OCI-LY3 (cell line): Measurements from ENCODE around the gene AUTS2.

ENCODE experiments used
- H2AFZ ChIP-seq: fragments of 200-600, 300-600 bp; shearing (Covaris generic); 2 replicates; pipeline ENCODE4 v1.6.0; 2014; ENCODE audit warnings: antibody characterized with exemption, low read depth, low read length
- H3K27ac ChIP-seq: fragments of 200-600, 300-600 bp; sonication (generic); 2 replicates; pipeline ENCODE4 v1.5.1; 2014; ENCODE audit warnings: mild to moderate bottlenecking, low read length, moderate library complexity, mixed read lengths
- H3K27me3 ChIP-seq: fragments of 200-600, 300-600 bp; sonication (generic); 2 replicates; pipeline ENCODE4 v1.6.1; 2014; ENCODE audit warnings: low read depth, low read length, mixed read lengths
- H3K36me3 ChIP-seq: fragments of 200-600, 300-600 bp; sonication (generic); replicated peaks from 2 replicates; pipeline ENCODE3; 2014; ENCODE audit warnings: low read depth, low read length, mixed read lengths
- H3K4me1 ChIP-seq: fragments of 300-600, 200-600 bp; sonication (generic); 2 replicates; pipeline ENCODE4 v1.6.1; 2014; ENCODE audit warnings: low read length, mixed read lengths
- H3K4me2 ChIP-seq: fragments of 200-600, 300-600 bp; sonication (generic); 2 replicates; pipeline ENCODE4 v1.6.1; 2014; ENCODE audit warnings: low read length, mixed read lengths
- H3K4me3 ChIP-seq: fragments of 300-600, 200-600 bp; sonication (generic); 2 replicates; pipeline ENCODE4 v1.5.1; 2014; ENCODE audit warnings: antibody characterized with exemption, mild to moderate bottlenecking, low read length, moderate library complexity
- H3K79me2 ChIP-seq: fragments of 300-600, 200-600 bp; shearing (Covaris generic); 2 replicates; pipeline ENCODE4 v1.6.1; 2014; ENCODE audit warnings: mild to moderate bottlenecking, low read length, mixed read lengths
- H3K9ac ChIP-seq: fragments of 300-600, 200-600 bp; shearing (Covaris generic); 2 replicates; pipeline ENCODE4 v1.6.0; 2014; ENCODE audit warnings: mild to moderate bottlenecking, low read length, moderate library complexity
- H3K9me3 ChIP-seq: fragments of 200-600, 300-600 bp; shearing (Covaris generic); 2 replicates; pipeline ENCODE4 v1.6.1; 2014; ENCODE audit warnings: low read length, mixed read lengths; ENCODE audit not compliant: insufficient read depth
- H4K20me1 ChIP-seq: fragments of 200-600, 300-600 bp; sonication (generic); 2 replicates; pipeline ENCODE4 v1.6.1; 2016; ENCODE audit warnings: low read length, mixed read lengths; ENCODE audit not compliant: insufficient read depth
- CTCF ChIP-seq: fragments of 200-600, 300-600 bp; sonication (generic); IDR thresholded peaks from 2 replicates; pipeline ENCODE4 v1.5.1; 2014; ENCODE audit warnings: antibody characterized with exemption, low read length, low read depth
- EZH2phosphoT487 ChIP-seq: fragments of 200-600 bp; shearing (Covaris generic); IDR thresholded peaks from 2 replicates; pipeline ENCODE4 v1.6.1; 2018; ENCODE audit warnings: antibody characterized with exemption, mixed run types, low read depth

Gene AUTS2

GRCh38 chr7:70135656-70136055 is 537.4 kb downstream of the AUTS2 start:
- H3K4me3 ChIP-seq = no peak overlapping the region
- H3K27me3 ChIP-seq = no peaks in the 10 kb centered on the region
- no peak overlapping the region for H3K4me2 ChIP-seq
- TF ChIP-seq CTCF (no peak), EZH2phosphoT487 (no peak)
- H3K36me3 ChIP-seq = no peaks in the 10 kb centered on the region
- no peaks in the 10 kb centered on the region for H3K9me3 ChIP-seq
- H4K20me1 ChIP-seq = no peaks in the 10 kb centered on the region
- H3K4me1 ChIP-seq = no peaks in the 10 kb centered on the region
- H2AFZ ChIP-seq = no peak overlapping the region
- H3K27ac ChIP-seq = no peak overlapping the region
- no peak overlapping the region for H3K9ac ChIP-seq
- no peaks in the 10 kb centered on the region for H3K79me2 ChIP-seq

- Histone ChIP-seq H3K36me3 (no peaks in the 10 kb centered on the region), H3K4me2 (no peak overlapping the region), H3K9ac (no peak overlapping the region), H3K27me3 (no peaks in the 10 kb centered on the region), H3K9me3 (no peaks in the 10 kb centered on the region), H2AFZ (no peak overlapping the region), H3K4me3 (no peak overlapping the region), H3K79me2 (no peaks in the 10 kb centered on the region), H3K27ac (no peak overlapping the region), H4K20me1 (no peaks in the 10 kb centered on the region), H3K4me1 (no peaks in the 10 kb centered on the region)
- TF ChIP-seq EZH2phosphoT487 = no peak
- no peak for TF ChIP-seq CTCF
Measured at GRCh38 chr7:70137126-70137525, 538.9 kb downstream of the AUTS2 start.

- no peak overlapping the region for H3K4me2 ChIP-seq
- no peaks in the 10 kb centered on the region for H3K27me3 ChIP-seq
- no peak overlapping the region for H3K9ac ChIP-seq
- no peaks in the 10 kb centered on the region for H3K9me3 ChIP-seq
- H3K79me2 ChIP-seq = no peaks in the 10 kb centered on the region
- no peak overlapping the region for H2AFZ ChIP-seq
- no peak overlapping the region for H3K4me3 ChIP-seq
- H3K27ac ChIP-seq = no peak overlapping the region
- H3K4me1 ChIP-seq = no peaks in the 10 kb centered on the region
- no peaks in the 10 kb centered on the region for H4K20me1 ChIP-seq
- TF ChIP-seq CTCF = no peak
- TF ChIP-seq EZH2phosphoT487 = no peak
- H3K36me3 ChIP-seq = no peaks in the 10 kb centered on the region
Measured at GRCh38 chr7:70142247-70142932, 544.1 kb downstream of the AUTS2 start.

GRCh38 chr7:70143075-70144044 is 545.1 kb downstream of the AUTS2 start:
- Histone ChIP-seq H3K36me3 (no peaks in the 10 kb centered on the region), H3K4me3 (no peak overlapping the region), H3K9me3 (no peaks in the 10 kb centered on the region), H3K9ac (no peak overlapping the region), H3K4me1 (no peaks in the 10 kb centered on the region), H2AFZ (no peak overlapping the region), H4K20me1 (no peaks in the 10 kb centered on the region), H3K4me2 (no peak overlapping the region), H3K27ac (no peak overlapping the region), H3K79me2 (no peaks in the 10 kb centered on the region), H3K27me3 (no peaks in the 10 kb centered on the region)
- TF ChIP-seq EZH2phosphoT487 (no peak), CTCF (no peak)
